Mesenchymal stem cell (in vitro differentiated cells and primary cell): ENCODE measurements around the gene OR8B2.
"Not testable (repeated sequence)": the region's sequence is repeated elsewhere in the genome, so short reads cannot be mapped to it uniquely, and the experiment has no call there.

Experiments used
- DNase-seq: peaks from one replicate; pipeline ENCODE4 v3.0.0-alpha.2; 2013
- H2AFZ ChIP-seq: one replicate; pipeline ENCODE4 v1.6.1; 2013; ENCODE audit warnings: low read depth, mild to moderate bottlenecking, control low read depth, inconsistent platforms, low read length, moderate library complexity
- H2AK5ac ChIP-seq: 2 replicates; pipeline ENCODE4 v1.6.1; 2013; ENCODE audit warnings: low read length, moderate library complexity, mild to moderate bottlenecking, inconsistent platforms; ENCODE audit not compliant: severe bottlenecking
- H2BK120ac ChIP-seq: one replicate; pipeline ENCODE4 v1.6.1; 2013; ENCODE audit warnings: low read depth, mild to moderate bottlenecking, inconsistent platforms, low read length, moderate library complexity
- H2BK12ac ChIP-seq, 2 experiments: one replicate each; pipeline ENCODE4 v1.6.1; 2013; ENCODE audit warnings: inconsistent platforms in 2 of 2, low read length in 2 of 2, mild to moderate bottlenecking in 2 of 2, moderate library complexity in 2 of 2, control low read depth in 1 of 2
- H2BK15ac ChIP-seq: one replicate; pipeline ENCODE4 v1.6.1; 2013; ENCODE audit warnings: mild to moderate bottlenecking, low read depth, inconsistent platforms; ENCODE audit not compliant: poor library complexity, severe bottlenecking
- H2BK5ac ChIP-seq: 2 replicates; pipeline ENCODE4 v1.6.1; 2013; ENCODE audit warnings: low read depth, mild to moderate bottlenecking, low read length, control low read depth, inconsistent platforms; ENCODE audit not compliant: poor library complexity, severe bottlenecking
- H3K14ac ChIP-seq, 2 experiments: one replicate each; pipeline ENCODE4 v1.6.1; 2013; ENCODE audit warnings: inconsistent platforms in 2 of 2, low read length in 2 of 2, control low read depth in 1 of 2, mild to moderate bottlenecking in 1 of 2, moderate library complexity in 1 of 2
- H3K18ac ChIP-seq, 2 experiments: one replicate each; pipeline ENCODE4 v1.6.1; 2013; ENCODE audit warnings: inconsistent platforms in 2 of 2, low read length in 2 of 2, control low read depth in 1 of 2, low read depth in 1 of 2, mild to moderate bottlenecking in 1 of 2
- H3K23ac ChIP-seq, 2 experiments: one replicate each; pipeline ENCODE4 v1.6.1; 2013; ENCODE audit warnings: inconsistent platforms in 2 of 2, low read length in 2 of 2, mild to moderate bottlenecking in 2 of 2, moderate library complexity in 2 of 2, control low read depth in 1 of 2
- H3K27ac ChIP-seq: 2 replicates; pipeline ENCODE4 v1.5.1; 2013; ENCODE audit warnings: mild to moderate bottlenecking, moderate library complexity, low read length, control low read depth, inconsistent platforms; ENCODE audit not compliant: poor library complexity, severe bottlenecking
- H3K27me3 ChIP-seq, 2 experiments: 2 replicates each; pipeline versions ENCODE4 v1.6.1 to v1.7.0; 2013; ENCODE audit warnings: low read length in 2 of 2, mild to moderate bottlenecking in 2 of 2, moderate library complexity in 2 of 2, control low read depth in 1 of 2, inconsistent platforms in 1 of 2; ENCODE audit not compliant: control insufficient read depth in 1 of 2, insufficient read depth in 1 of 2
- H3K36me3 ChIP-seq, 2 experiments: 2 replicates each; pipeline versions ENCODE4 v1.6.1 to v1.7.0; 2013; ENCODE audit warnings: low read length in 2 of 2, control low read depth in 1 of 2, inconsistent platforms in 1 of 2, low read depth in 1 of 2, mild to moderate bottlenecking in 1 of 2; ENCODE audit not compliant: insufficient read depth in 2 of 2, control insufficient read depth in 1 of 2
- H3K4ac ChIP-seq, 2 experiments: one replicate each; pipeline ENCODE4 v1.6.1; 2013; ENCODE audit warnings: inconsistent platforms in 2 of 2, low read length in 2 of 2, mild to moderate bottlenecking in 2 of 2, moderate library complexity in 2 of 2, control low read depth in 1 of 2, low read depth in 1 of 2
- H3K4me1 ChIP-seq: 2 replicates; pipeline ENCODE4 v1.6.1; 2013; ENCODE audit warnings: low read depth, low read length, control low read depth; ENCODE audit not compliant: control insufficient read depth, insufficient read depth
- H3K4me2 ChIP-seq: 2 replicates; pipeline ENCODE4 v1.6.1; 2013; ENCODE audit warnings: low read length, mild to moderate bottlenecking, inconsistent platforms; ENCODE audit not compliant: poor library complexity, severe bottlenecking
- H3K4me3 ChIP-seq, 2 experiments: 2 replicates each; pipeline versions ENCODE4 v1.5.1 to v1.7.0; 2013; ENCODE audit warnings: low read length in 2 of 2, mild to moderate bottlenecking in 2 of 2, control low read depth in 1 of 2, low read depth in 1 of 2; ENCODE audit not compliant: insufficient read depth in 1 of 2
- H3K79me1 ChIP-seq: replicated peaks from 2 replicates; pipeline ENCODE4 v1.6.1; 2013; ENCODE audit warnings: mild to moderate bottlenecking, control low read depth, low read length, inconsistent platforms; ENCODE audit not compliant: poor library complexity, severe bottlenecking
- H3K9ac ChIP-seq: 2 replicates; pipeline ENCODE4 v1.7.0; 2013; ENCODE audit warnings: mild to moderate bottlenecking, low read length, moderate library complexity
- H3K9me3 ChIP-seq: 2 replicates; pipeline ENCODE4 v1.7.0; 2013; ENCODE audit warnings: mild to moderate bottlenecking, low read length; ENCODE audit not compliant: control insufficient read depth
- H4K8ac ChIP-seq: one replicate; pipeline ENCODE4 v1.6.1; 2013; ENCODE audit warnings: inconsistent platforms, mild to moderate bottlenecking, low read length, moderate library complexity
- H4K91ac ChIP-seq: one replicate; pipeline ENCODE4 v1.6.1; 2013; ENCODE audit warnings: mild to moderate bottlenecking, low read length, inconsistent platforms
- WGBS: methylation state at CpG from one replicate; pipeline ENCODE4 v1.1.7; 2013; ENCODE audit warnings: mixed read lengths; 5-methylcytosine and 5-hydroxymethylcytosine counted together

Gene OR8B2

DNA sequence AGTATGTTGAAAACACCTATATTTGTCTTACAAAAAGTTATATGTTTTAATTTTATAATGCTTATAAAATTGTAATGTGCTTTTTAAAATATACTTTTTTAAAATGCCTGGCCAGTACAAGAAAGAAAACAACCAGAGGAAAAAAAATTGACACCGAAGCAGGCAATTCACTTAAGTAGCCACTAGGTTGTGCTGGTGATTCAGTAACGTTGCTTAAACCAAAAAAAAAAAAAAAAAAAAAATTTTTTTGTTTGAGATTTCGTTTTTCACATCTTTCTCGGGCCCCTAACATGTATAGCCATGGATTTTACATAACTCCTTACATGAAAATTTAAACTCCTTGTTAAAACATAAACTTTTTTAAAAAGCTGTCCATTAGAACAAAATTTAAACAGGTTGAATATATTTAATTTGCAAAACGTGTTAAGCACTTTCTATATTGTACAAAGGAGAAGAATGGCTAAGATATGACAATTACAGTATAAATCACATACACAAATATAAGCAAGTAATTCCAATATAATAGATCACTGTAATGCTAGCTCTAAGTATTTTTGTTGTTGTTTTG, 31.1 kb upstream of the OR8B2 start:
- Histone ChIP-seq H2BK12ac (no peak overlapping the region), H3K4ac (no peak overlapping the region), H3K23ac (no peak overlapping the region), H3K9ac (no peak overlapping the region), H2AK5ac (no peak overlapping the region), H3K14ac (no peak overlapping the region), H3K36me3 (no peaks in the 10 kb centered on the region), H2BK15ac (no peak overlapping the region), H3K9me3 (no peaks in the 10 kb centered on the region), H3K27me3 (peaks cover under 1 to 20% of the 10 kb centered on the region in 2 experiments), H3K79me1 (no peaks in the 10 kb centered on the region), H4K8ac (no peak overlapping the region), H4K91ac (no peak overlapping the region), H3K4me1 (no peaks in the 10 kb centered on the region), H2BK5ac (no peak overlapping the region), H3K18ac (no peak overlapping the region), H2BK120ac (no peak overlapping the region), H3K4me2 (no peak overlapping the region), H3K4me3 (no peak overlapping the region), H2AFZ (no peak overlapping the region), H3K27ac (no peak overlapping the region)
- no CpG with 5 or more reads among the region's 5 CpGs for WGBS
- DNase-seq = peak; percentile 51

DNA sequence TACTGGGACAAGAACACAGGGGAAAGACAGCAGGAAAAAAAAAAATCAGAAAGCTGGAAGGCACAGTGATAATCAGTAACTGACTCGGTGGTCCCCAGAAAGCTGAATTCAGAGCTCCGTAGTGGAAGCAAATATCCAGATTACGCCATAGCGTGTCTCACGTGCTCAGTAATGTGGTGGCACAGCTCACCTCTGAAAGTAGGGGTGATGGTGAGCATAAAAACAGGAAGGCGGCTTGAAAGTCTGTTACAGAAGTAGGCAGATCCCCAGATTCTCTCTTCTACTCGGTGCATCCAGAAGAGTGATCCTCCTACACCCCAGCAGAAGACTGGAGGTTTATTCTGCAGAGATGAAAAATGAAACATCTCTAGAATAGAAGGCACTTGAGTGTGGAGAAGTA, 25.6 kb upstream of the OR8B2 start:
- H2BK15ac ChIP-seq = no peak overlapping the region
- H2BK5ac ChIP-seq = no peak overlapping the region
- H3K4me2 ChIP-seq = no peak overlapping the region
- no peak overlapping the region for H3K27ac ChIP-seq
- H3K9me3 ChIP-seq = no peaks in the 10 kb centered on the region
- no peak overlapping the region for H3K4me3 ChIP-seq
- no peak overlapping the region for H2BK120ac ChIP-seq
- peaks cover 15 to 18% of the 10 kb centered on the region in 2 experiments for H3K27me3 ChIP-seq
- H3K36me3 ChIP-seq = no peaks in the 10 kb centered on the region
- no peak for DNase-seq
- no peaks in the 10 kb centered on the region for H3K79me1 ChIP-seq
- H2AK5ac ChIP-seq = no peak overlapping the region
- H3K18ac ChIP-seq = no peak overlapping the region
- H3K4me1 ChIP-seq = no peaks in the 10 kb centered on the region
- H3K23ac ChIP-seq = no peak overlapping the region
- peak overlapping the region in 1 of 2 experiments; percentile 73 for H3K4ac ChIP-seq
- no peak overlapping the region for H3K9ac ChIP-seq
- H3K14ac ChIP-seq = no peak overlapping the region
- H2AFZ ChIP-seq = no peak overlapping the region
- WGBS = 88% methylated on average over 5 of the region's 7 CpGs
- no peak overlapping the region for H4K91ac ChIP-seq
- no peak overlapping the region for H2BK12ac ChIP-seq
- H4K8ac ChIP-seq = no peak overlapping the region

DNA sequence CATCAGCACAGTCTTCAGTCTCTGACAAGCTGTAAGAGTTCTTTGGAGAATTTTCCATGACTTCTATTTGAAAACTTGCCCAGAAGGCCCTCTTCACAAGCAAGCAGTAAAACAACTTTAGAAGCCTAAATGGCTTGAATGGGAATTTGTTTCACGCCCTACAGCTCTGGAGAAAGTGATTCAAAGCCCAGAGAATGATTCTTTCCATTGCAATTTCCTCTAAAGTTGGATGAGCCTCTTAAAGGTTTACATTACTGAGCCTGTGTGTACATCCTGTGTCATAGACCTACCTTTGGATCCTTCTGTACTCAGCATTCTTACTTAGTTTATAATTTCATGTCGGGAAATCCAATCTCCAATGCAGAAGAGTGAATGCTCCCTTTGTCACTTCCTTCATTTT, 21.3 kb upstream of the OR8B2 start:
- H2AK5ac ChIP-seq = no peak overlapping the region
- H2BK12ac ChIP-seq = no peak overlapping the region
- no peak overlapping the region for H3K9ac ChIP-seq
- no peak overlapping the region for H2BK15ac ChIP-seq
- no peak overlapping the region for H2AFZ ChIP-seq
- no peak overlapping the region for H3K14ac ChIP-seq
- H3K4me3 ChIP-seq = no peak overlapping the region
- no peak overlapping the region for H3K27ac ChIP-seq
- H3K4ac ChIP-seq = no peak overlapping the region
- no peak overlapping the region for H4K8ac ChIP-seq
- H3K36me3 ChIP-seq = no peaks in the 10 kb centered on the region
- DNase-seq = peak; percentile 65
- no peak overlapping the region for H3K4me2 ChIP-seq
- H3K18ac ChIP-seq = peak overlapping the region in 1 of 2 experiments; percentile 40
- H3K4me1 ChIP-seq = no peaks in the 10 kb centered on the region
- H3K79me1 ChIP-seq = no peaks in the 10 kb centered on the region
- H4K91ac ChIP-seq = no peak overlapping the region
- H3K27me3 ChIP-seq = peaks cover 5 to 15% of the 10 kb centered on the region in 2 experiments
- 3% methylated on average over 2 of the region's 2 CpGs for WGBS
- H3K23ac ChIP-seq = no peak overlapping the region
- H2BK5ac ChIP-seq = no peak overlapping the region
- H2BK120ac ChIP-seq = no peak overlapping the region
- H3K9me3 ChIP-seq = no peaks in the 10 kb centered on the region

DNA sequence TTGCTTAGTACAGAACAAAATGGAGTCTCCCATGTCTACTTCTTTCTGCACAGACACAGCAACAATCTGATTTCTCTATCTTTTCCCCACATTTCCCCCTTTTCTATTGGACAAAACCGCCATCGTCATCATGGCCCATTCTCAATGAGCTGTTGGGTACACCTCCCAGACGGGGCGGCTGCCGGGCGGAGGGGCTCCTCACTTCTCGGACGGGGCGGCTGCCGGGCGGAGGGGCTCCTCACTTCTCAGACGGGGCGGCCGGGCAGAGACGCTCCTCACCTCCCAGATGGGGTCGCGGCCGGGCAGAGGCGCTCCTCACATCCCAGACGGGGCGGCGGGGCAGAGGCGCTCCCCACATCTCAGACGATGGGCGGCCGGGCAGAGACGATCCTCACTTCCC, 18.9 kb upstream of the OR8B2 start:
- H3K9me3 ChIP-seq, H3K9ac ChIP-seq, H2BK120ac ChIP-seq, H4K8ac ChIP-seq, H3K4me1 ChIP-seq, H2AFZ ChIP-seq, H3K23ac ChIP-seq, H3K27ac ChIP-seq, H2BK15ac ChIP-seq, H3K4me3 ChIP-seq, H3K4me2 ChIP-seq, H2BK12ac ChIP-seq, H3K36me3 ChIP-seq, H2BK5ac ChIP-seq, H3K79me1 ChIP-seq, H3K14ac ChIP-seq, H4K91ac ChIP-seq, H2AK5ac ChIP-seq, H3K18ac ChIP-seq, H3K27me3 ChIP-seq, H3K4ac ChIP-seq, DNase-seq: not testable (repeated sequence)
- WGBS = 97% methylated on average over 9 of the region's 27 CpGs
